Epidermal melanocyte (primary cell): ENCODE data around the gene HIP1R.

Experiments
- DNase-seq: peaks from one replicate; pipeline ENCODE4 v3.0.0; 2011; ENCODE audit warnings: low spot score; ENCODE audit not compliant: insufficient read length

HIP1R gene

GRCh38 chr12:122847921-122848421, 12.7 kb downstream of the HIP1R start:
- no peak for DNase-seq

- no peak for DNase-seq
Observed at GRCh38 chr12:122848471-122849351, 13.5 kb downstream of the HIP1R start.

GRCh38 chr12:122849352-122850047, 14.2 kb downstream of the HIP1R start:
- DNase-seq = no peak

- DNase-seq = no peak
Observed at GRCh38 chr12:122850048-122850445, 14.8 kb downstream of the HIP1R start.

GRCh38 chr12:122850695-122851350, 15.6 kb downstream of the HIP1R start:
- no peak for DNase-seq

GRCh38 chr12:122851820-122852219, 16.6 kb downstream of the HIP1R start:
- no peak for DNase-seq

- DNase-seq = peak; percentile 79
Observed at GRCh38 chr12:122852336-122853275, 17.3 kb downstream of the HIP1R start.

GRCh38 chr12:122853582-122854245, 18.5 kb downstream of the HIP1R start:
- no peak for DNase-seq

GRCh38 chr12:122854554-122854953, 19.3 kb downstream of the HIP1R start:
- no peak for DNase-seq

GRCh38 chr12:122855071-122855829, 20.0 kb downstream of the HIP1R start:
- no peak for DNase-seq

GRCh38 chr12:122855928-122856831, 20.9 kb downstream of the HIP1R start:
- no peak for DNase-seq

GRCh38 chr12:122856999-122857671, 21.9 kb downstream of the HIP1R start:
- DNase-seq = no peak

- no peak for DNase-seq
Observed at GRCh38 chr12:122858171-122858570, 22.9 kb downstream of the HIP1R start.

- no peak for DNase-seq
Observed at GRCh38 chr12:122858591-122859302, 23.5 kb downstream of the HIP1R start.

GRCh38 chr12:122859303-122860039, 24.2 kb downstream of the HIP1R start:
- DNase-seq = no peak

GRCh38 chr12:122860040-122860853, 25.0 kb downstream of the HIP1R start:
- peak; percentile 95 for DNase-seq
